HG03565 (cell line): Measurements from ENCODE around the gene TBRG1.
A peak's percentile ranks its signal among the peaks of the same experiment; 100 is the strongest.

Experiments used
- ATAC-seq: cut with Tn5 transposase; IDR thresholded peaks from one replicate; pipeline ENCODE4 v1.9.1; 2021; ENCODE audit warnings: mild to moderate bottlenecking, moderate library complexity; ENCODE audit not compliant: unreplicated experiment

TBRG1 gene

DNA sequence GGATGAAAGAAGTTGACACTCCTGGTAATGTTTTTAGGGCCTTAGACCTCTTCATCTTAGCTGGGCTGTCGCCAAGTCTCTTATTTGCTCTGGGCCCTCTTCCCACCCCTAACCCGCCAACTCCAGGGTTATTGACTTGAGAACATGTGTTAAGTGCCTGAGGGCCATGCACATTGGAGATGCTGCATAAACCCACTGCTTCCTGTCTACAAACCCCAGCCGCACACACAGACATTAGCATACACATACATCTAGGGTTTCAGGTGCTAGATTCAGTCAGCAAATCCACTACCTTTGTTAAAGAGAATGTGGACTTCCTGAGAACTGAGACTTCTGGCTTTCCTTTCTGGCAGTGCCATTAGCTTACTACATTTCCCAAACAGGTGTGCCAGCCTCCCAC is 10.6 kb upstream of the TBRG1 start:
- ATAC-seq, result peak; percentile 56

GRCh38 chr11:124612567-124613246 is 10.0 kb upstream of the TBRG1 start:
- ATAC-seq, result no peak

DNA sequence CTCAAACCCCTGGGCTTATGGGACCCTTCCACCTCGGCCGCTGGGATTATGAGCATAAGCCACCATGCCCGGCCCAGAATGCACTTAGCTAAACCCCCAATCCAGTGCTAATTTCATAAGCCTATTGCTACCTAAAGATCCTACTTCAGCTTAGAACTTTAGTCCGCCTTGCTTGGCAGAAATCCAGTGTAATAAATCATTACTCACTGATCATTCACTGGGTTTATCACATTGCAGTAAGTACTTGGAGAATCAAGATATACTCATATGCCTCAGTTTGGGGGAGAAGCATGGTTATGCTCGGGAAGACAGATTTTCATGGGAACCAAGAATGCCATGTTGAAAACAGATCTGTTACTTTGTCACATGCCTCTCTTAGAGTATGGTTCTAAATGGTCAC is 3.8 kb upstream of the TBRG1 start:
- no peak for ATAC-seq

- no peak for ATAC-seq
These were observed 1.3 kb downstream of the TBRG1 start for GRCh38 chr11:124623861-124624525.

DNA sequence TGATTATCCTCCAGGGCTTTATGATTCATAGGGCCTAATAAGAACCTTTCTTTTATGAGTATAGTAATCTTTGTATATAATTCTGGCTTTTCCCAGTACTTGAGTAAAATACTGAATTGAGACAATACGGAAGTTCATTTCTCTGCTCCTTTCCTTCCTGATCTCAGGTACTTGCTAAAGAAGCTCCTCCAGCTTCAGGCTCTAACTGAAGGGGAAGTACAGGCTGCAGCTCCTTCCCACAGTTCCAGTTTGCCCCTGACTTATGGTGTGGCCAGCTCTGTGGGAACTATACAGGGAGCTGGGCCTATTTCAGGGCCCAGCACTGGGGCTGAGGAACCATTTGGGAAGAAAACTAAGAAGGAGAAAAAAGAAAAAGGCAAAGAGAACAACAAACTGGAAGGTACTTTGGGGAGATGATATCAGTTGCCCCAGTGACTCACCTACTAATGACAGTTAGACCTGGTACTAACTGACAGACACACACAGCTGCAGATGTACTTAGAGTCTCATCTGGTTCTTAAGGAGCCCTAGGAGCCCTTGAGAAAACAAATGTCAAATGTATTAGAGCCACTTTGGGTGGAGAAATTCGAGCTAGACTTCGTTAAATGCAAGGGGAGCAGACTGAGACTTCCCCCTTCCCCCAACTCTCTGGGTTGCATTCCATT is 3.0 kb downstream of the TBRG1 start:
- ATAC-seq, result no peak

DNA sequence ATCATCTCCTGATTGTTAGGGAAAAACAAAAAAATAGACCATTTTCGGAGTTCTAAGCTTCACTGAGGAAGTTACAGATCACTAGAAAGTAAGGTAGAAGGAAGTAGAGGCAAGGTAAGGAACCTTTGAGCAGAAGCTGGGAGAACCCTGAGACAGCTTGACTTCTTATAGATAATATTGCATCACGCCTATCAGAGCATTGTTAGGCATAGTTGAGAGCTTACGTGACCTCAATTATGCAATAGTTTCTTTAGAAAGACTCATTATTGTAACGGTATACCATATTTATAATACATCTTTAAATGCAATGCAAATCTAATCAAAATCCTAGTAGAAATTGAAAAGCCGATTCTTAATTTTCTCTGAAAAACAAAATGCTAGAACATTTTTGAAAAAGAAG is 4.9 kb downstream of the TBRG1 start:
- ATAC-seq, result no peak

DNA sequence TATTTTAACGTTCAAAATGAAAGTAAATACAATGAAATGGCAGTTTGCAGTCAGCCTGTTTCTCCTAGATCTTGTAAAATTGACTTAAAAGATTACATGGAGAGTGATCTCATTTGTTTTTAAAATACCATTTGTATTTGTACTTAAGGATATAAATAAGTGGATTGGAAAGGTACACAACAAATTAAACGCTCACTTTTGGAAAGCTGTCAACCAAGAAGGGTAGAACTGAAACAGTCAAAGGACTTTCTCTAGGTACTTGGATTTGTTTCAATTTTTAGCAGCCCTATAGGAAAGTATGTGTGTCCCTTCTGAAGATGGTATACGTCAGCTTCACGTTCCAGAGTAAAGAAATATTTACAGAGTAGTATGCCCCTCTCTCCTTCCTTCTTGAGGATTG is 7.3 kb downstream of the TBRG1 start:
- no peak for ATAC-seq

DNA sequence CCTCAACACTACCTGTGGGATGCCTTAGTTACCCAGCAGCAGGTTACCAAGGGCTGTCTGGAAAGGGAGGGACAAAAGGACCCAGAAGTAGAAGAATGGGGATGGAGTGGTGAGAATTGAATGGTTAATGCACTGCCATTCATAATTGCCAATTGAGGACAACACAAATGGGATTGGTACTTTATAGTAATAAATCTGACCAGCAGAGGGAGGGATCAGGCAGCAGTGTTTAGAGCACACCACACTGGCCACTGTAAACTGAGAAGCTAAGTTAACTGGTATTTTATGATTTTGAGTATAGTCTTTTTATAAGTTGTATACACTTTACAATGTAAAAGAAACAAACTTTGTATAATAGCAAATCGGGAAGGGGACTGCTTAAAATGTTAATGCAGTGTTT is 10.7 kb downstream of the TBRG1 start:
- ATAC-seq, result no peak

DNA sequence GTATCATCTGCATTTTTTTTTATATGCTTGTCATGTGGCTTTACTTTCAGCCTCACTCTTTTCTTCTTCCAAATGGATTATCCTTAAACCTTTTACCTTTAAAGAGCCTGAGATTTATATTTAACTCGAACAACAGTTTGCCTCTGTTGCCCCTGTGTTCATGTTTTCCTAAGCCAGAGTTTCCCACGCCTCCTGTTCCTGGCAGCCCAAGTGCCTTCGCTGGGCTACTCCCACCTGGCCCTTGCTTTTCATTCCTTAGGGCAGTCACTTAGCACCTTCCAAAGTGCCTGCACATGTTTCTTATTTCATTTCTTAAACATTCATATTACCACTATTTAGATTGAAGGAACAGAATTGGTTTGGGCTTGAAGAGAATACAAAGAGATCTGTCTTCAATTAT is 13.3 kb downstream of the TBRG1 start:
- no peak for ATAC-seq

DNA sequence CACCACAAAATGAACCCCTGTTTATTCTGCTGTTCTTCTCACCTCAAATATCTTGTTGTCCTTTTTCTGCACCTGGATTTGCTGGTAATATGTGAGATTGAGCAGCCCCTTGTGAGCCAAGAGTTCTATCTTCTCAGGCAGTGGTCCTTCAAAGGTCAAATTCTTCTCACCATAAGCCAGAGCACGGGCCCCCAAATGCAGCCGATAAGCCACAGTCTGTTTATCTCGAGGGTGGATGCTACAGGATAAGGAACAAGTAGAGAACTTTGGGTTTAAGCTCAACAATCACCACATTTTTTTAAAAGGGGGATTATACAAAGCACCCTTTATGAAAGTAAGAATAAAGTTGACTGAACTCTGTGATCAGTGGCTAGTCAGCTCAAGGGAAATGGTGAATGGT is 15.8 kb downstream of the TBRG1 start:
- ATAC-seq, result no peak

- ATAC-seq, result no peak
These were observed 16.5 kb downstream of the TBRG1 start for GRCh38 chr11:124639186-124639585.

- ATAC-seq, result no peak
These were observed 18.0 kb downstream of the TBRG1 start for GRCh38 chr11:124640666-124641065.

- ATAC-seq, result no peak
These were observed 20.0 kb downstream of the TBRG1 start for GRCh38 chr11:124642628-124643027.

DNA sequence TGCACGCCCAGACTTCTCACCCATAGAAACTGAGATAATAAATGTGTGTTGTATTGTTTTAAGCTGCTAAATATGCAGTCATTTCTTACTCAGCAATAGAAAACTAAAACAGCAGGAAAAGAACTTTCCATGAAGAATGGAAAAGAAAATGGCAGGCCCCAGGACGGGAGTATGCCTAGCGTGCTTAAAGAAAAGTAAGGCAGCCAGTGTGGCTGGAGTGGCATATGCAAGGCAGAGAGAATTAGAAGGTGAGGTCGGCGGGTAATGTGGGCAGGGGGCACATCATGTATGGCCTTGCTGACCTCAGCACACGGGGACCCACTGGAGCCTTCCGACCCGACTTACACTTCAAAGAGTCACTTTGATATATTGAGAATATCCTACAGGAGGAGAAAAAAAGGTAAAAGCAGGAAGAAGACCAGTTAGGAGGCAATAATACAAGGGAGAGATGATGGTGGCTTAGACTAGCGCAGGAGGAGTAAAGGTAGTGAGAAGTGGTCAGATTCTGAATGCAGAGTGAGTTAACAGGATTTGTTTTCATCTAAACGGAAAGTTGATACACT is 20.5 kb downstream of the TBRG1 start:
- ATAC-seq, result no peak

- no peak for ATAC-seq
These were observed 21.2 kb downstream of the TBRG1 start for GRCh38 chr11:124643605-124644425.

DNA sequence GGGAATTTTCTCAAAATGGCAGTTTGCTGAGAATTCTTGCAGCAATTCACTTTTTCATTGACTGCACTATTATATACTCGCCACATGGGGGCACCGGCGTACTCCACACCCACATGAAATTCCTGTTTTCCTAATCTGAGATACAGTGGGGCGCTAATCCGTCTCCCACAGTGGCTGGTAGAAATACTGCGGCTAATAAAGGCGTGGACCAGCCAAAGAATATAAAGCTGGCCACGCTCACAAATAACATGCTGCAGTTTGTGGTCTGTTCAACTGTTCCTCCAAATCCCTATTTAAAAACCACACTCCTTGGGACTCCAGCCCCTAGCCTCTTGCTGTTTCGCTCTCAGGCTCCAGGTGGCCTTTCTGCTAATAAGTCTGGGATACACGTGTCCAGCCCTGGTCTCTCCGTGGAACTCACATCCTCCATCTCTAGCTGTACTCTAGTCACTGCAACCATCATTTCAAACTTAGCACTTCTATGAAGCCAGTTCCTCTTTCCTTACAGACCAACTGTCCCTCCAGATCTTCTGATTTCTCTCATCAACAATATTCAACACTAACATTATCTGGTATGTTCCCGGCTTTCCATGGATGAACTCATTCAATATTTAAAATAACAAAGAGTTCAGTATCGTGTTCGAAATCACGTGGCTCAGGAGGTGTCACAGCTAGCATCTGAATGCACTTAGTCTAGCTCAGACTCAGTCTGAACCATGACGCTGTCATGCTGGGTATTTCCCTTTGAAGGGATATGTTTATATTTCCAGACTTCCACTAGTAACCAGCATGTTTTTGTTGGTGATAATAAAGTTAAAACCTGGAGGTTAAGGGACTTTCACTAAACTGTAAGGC is 22.0 kb downstream of the TBRG1 start:
- peak; percentile 59 for ATAC-seq

GRCh38 chr11:124646148-124646547 is 23.5 kb downstream of the TBRG1 start:
- ATAC-seq, result no peak

DNA sequence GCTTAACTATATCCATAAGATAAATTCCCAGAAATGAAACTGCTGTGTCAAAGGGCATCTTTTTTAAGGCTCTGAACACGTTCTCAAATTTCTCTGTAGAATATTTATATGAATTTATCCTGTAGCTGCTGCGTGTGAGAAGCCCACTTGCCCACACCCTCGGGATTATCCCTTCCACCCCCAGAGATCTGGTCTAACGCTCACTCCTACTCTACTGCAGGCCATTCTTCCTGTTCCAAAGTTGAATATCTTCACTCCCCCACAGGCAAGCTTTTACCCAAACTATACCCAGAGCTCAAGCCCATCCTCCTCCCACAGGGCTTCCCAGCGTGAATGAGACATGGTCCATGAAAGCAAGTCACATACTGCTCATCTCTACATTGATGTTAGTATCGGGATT is 25.9 kb downstream of the TBRG1 start:
- ATAC-seq, result no peak

DNA sequence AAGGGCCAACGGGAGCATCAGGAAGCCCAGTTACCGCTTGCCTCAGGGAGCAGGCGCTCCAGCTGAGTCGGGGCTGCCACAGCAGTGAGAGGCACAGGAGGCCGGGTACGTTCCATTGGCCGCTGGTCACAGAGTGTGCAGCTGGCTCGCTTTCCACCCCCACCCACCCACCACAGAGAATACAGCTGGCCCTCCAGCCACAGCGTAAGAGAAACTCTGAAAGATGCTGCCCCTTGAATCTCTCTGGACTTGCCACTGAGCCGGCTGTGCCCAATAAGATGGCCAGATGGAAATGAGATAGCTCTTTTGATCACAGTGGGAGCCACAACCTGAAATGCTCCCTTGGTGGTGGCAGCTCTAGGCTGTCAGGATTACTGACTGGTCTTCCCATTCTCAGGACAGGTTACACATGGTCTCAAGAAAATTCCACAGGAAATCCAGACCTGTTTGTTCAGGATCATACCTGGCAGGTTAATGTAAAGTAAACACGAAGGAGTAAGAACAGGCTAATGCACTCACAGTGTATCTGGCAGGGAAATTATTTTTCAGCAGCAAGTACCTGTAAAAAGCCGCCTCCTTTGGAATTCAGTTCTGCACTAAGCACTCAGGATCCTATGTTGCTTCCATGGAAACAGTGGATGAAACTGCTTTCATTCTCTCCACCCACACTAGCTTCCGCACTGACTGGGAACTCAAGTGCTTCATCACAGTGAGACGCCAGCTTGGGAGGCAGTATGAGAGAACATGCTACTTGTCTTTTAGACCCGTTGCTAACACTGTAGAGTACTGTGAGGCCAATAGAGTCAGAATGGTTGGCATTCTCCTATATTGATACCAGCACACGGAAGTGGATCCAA is 34.3 kb downstream of the TBRG1 start:
- no peak for ATAC-seq
